NCI-H526 treated with DMSO at 0.1 percent for 48 hours (cell line): Measurements from ENCODE around the gene SPTBN5.

ENCODE experiments used
- DNase-seq: peaks from one replicate; lab custom pipeline; 2025; lab: John Stamatoyannopoulos, UW

The SPTBN5 gene

DNA sequence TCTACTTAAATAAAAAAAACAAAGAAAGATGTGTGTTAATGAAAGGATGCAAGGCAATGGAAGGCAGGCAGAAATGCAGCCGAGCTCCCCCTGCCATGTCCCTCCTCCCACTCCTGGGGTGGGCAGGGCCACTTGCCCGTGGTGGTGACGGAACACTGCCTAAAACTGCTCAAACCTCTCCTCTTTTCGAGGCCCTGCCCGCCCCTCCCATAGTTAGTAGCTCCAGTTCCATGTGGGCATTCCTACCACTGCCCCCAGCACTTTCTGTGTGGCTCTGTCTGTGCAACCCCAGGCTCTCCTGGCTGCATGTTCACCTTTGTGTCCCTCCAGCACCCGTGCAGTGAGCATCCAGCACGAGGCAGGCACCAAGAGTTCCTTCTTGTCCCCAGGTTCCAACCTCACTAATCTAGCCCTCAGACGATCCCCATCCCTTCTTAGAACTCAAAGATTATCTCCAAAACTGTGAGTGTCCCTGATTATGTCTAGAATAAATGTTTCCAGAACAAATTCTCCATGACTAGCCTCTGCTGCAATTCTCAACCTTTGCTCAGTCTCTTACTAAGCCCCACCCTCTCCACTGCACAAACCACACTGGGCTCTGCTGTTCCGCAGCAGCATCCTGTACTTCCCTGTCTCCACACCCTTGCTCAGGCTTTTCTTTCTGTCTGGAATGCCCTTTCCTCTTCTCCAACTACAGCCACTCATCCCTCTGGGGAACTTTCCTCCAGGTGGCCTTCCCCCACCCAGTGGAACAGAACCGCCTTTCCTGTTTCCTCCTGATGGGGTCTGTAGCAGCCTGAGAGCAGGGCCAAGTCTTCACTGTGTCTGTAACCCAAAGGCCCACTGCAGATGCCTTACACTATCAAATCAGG is 32.6 kb upstream of the SPTBN5 start:
- no peak for DNase-seq

DNA sequence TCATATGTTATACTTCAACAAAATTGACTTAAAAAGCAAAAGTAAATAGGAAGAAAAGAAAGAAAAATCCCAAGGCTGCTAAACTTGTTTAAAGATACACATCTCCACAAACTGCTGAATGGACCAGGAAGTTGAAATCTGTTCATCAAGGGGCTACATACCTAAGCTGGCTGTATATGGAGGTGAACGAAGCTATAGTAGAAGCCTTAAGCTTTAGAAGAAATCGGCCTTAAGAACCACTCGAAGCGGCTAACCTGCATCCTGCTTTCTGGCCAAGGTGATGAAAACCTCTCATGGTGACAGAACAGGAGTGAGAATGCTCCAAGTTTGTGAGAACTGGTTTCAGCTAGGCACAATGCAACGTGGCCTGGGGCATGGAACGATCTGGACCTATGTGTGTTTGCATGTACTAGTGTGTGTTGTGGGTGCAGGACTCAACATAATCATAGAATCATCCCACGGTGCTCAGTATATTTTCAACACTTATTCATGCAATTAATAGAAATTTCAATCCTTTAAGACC is 31.3 kb upstream of the SPTBN5 start:
- no peak for DNase-seq

DNA sequence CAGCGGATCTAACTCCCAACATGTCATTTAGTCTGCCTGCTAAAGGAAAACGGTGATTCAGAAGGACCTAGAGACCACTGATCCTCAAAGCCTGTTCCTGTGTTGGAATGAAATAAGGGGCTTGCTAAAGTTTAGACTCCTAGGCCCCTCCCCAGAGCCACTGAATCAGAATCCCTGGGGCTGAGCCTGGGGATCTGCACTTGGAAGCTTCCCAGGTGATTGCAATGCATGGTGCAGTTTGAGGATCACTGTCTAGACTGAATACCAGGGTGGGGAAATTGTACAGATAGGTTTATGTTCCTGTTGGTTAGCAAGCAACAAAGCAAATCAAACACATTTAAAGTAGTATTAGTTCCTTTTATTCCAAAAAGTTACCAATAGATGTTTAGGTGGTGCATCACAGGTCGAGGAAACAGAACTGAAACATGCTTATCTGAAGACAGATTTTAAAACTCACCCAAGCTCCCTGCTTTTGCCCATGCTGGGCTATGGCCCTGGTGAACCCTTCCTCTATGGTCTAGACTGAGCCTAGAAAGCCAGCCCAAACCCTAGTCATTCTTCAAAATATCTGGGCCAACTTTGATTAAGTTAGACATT is 29.6 kb upstream of the SPTBN5 start:
- DNase-seq, result no peak

DNA sequence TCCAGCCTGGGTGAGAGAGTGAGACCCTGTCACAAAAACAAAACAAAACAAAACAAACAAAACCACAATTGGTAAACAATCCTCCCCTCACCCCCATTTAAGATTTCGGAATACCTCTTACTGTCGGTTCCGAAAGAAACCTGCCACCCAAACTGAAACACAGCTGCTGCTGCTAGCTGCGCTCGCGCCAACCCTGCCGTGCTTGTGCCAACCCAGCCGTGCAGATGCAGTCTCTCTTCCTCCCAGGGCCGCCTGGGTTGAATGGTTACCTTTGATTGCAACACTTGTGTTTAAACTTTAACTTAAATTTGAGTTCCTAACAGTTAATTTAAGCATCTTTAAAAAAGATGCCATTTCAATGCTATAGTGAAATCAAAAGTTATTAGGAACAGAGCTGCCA is 28.5 kb upstream of the SPTBN5 start:
- no peak for DNase-seq

DNA sequence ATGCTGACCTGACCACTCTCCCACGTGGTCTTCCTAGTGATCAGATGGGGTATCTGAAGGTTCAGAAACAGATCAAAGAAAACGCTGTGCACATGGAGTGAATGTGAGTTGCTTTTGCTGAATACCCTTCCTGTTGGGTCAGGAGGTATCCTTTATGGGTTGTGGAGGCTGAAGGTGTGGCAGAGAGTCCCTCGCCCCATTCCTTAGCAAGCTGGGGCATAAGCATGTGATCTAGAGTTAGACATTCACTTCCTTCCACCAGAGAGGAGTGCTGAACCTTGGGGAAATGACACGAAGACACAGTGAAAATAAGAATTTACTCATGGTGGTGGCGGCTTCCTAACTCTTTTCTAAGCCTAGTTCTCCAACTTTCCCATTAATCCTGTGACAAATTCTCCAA is 27.8 kb upstream of the SPTBN5 start:
- DNase-seq, result no peak

DNA sequence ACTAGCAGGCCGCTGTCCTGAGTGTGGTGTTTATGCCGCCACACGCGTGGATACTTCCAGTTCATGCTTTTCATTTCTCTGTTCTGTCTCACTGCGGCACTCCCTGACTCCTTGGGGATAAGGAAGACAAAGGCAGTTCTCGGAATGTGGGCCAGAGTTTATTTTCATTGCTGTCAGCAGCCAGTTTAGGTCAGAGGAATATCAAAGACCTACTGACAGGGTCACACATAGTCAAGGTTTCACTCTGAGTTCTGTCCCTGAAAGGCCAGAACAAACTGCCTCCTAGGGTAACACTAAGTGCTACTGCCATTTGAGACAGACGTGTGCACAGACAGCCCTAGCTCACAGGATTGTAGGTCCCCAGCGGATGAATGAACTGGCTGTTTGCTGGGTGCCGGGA is 27.3 kb upstream of the SPTBN5 start:
- DNase-seq, result no peak

DNA sequence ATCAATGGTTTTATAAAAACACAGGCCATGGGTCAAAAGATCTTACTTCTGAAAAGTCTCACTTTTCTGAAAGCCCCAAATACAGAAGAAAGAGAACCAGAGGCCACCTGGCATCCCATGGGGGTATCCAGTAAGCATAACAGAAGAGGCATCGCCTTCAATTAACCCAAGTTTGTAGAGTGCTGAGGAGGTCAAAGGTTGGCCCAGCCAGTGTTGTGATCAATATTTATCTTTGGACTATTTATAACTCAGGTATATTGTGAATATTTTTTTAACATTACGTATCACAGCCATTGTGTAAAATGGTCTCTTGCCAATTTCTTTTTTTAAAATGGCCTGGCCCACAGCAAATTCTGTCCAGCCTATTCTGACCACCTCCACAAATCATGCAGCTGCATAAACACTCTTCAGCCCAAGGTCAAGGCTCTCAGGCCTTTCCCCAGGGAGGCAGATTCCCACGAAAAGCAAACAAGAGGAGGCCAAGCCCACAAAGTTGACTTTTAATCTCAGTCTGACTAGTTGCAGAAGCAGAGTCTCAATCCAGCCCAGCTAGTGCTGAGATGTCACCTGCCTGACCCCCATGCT is 26.2 kb upstream of the SPTBN5 start:
- DNase-seq, result no peak

DNA sequence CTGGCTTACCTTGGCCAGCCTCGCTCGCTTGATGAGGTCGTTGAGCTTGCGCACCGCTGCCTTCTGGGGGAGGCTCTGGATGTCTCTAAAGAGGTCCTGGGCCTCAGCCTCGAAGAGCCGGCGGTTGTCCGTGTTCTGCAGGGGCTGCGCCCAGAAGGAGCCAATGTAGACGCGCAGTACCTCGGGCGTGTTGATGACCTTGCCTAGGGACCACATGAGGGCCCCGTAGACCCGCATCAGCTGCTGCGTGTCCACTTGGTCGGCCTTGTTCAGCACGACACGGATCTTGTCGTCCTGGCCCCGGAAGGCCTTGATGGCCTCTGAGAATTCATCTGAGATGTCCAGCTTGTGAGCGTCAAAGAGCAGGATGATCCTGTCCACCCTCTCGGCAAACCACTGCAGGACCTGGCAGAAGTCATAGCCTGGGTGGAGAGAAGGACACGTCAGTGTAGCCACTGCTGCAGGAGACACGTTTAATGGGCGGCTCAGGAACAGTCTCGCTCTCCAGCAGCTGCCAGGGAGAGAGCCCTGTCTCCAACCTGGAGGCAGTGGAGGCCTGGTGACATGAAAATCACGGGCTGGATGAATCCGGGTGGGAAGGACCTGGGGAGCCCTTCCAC is 25.5 kb upstream of the SPTBN5 start:
- no peak for DNase-seq

DNA sequence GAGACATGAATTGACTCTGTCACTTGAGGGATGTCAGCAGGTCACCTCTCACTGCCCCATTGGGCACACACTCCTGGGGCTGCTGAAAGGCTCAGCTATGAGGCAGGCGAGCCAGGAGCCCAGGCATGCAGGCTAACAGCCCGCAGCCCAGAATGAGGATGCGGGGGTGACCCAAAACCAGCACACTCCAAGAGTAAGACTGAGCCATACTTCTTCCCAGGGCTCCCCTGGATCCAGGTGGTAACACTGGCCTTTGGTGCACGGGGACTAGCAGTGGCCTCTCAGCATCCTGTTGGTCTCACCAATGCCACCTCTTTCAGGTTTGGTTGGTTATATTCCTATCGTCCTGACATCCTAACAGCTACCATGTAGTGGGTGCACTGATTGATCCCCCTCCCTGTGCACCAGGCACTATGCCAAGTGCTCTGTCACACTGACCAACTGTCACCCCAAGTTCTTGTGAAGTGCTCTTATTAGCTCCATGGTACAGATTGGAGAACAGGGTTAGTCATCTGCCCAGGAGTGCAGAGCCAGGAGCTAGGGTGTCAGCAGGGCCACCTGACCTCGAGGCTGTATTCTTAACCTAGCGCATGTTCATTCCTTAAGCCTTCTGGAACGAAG is 24.8 kb upstream of the SPTBN5 start:
- no peak for DNase-seq

DNA sequence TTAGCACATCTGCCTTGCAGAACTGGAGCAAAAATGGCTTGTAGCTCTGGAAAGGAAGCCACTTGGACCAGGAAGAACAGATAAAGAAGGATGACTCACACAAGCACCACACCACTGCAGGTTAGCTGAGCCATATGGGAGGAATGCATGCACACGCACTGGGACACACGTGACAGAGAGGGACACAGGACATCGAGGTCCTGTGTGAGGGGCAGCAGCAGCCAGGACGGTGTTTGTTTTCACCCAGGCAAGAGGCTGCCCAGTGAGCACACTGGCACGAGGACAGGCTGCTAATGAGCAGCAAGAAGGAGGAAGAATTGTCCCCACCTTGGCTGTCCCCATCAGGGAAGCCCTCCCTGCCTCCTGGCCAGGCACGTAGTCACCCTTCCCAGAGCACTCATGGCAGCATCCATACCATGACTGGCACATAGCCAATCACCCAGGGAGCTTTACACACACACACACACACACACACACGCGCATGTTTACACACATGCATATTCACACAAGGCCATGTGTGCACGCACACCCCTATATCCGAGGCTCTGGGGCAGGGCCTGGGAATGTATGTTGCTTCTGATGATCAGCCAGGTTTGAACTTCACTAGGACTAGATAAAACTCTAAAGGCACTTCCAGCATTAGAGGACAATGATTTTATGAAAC is 24.0 kb upstream of the SPTBN5 start:
- DNase-seq, result no peak

DNA sequence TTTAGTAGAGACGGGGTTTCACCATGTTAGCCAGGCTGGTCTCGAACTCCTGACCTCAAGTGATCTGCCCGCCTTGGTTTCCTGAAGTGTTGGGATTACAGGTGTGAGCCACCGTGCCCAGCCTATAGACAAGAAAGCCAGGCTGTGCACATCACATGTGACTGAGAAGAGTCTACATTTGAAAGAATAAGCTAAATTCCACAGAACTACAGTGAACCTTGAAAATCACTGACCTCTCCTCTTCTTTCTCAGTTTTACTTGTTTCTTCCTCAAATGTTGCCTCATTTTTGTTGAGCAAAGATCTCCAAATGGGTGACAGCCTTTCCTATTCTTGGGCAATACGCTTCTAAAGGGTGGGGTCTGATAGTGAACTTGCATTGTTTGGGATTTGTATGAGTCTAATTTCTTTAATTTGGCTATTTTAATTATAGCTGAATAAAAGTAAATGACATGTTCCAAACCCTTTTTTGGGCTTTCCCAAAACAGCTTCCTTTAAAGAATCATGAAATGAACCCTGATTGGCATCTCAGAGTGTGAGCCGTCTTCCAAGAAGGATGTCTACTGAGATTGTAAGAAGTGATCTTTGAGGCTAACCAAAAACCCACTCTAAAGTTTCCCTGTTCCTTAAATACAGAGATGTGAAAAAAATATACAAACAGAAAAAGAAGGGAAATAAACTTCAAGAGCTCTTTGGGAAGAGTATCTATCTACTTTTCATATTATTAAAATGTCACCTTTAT is 21.6 kb upstream of the SPTBN5 start:
- DNase-seq, result no peak

DNA sequence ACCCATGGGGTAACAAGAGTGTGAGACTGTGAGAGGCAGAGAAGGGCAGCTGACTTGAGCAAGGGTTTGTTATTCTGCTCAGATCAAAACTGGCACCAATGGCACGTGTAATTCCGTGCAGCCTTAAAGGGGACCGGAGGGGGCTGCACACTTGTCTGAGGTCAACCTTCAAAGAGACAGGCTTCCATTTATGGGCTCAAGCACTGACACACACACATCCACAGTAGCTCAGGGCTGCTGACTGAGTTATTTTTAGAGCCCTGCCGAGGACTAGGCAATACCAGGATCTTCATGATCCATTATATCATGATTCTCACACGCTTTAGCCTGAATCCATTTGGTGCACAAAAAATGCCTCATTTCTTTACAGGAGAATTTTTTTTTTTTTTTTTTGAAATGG is 20.6 kb upstream of the SPTBN5 start:
- no peak for DNase-seq

DNA sequence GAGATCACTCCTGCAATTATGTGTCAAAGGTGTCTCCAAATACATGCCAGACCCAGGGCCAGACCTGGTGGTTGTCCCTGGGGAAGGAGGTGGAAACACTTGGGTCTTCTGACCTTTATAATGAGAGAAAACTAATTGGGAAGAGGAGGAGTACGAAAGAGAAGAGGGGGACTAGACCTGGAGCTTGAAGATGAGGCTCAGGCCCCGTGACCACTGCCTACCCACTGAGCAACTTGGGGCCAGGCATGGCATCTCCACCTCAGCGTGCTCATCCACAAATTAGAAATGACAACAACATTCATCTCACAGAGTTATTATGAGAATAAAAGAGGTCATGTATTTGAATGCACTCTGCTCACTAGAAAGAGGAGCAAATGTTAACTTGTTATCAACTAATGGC is 19.4 kb upstream of the SPTBN5 start:
- no peak for DNase-seq

DNA sequence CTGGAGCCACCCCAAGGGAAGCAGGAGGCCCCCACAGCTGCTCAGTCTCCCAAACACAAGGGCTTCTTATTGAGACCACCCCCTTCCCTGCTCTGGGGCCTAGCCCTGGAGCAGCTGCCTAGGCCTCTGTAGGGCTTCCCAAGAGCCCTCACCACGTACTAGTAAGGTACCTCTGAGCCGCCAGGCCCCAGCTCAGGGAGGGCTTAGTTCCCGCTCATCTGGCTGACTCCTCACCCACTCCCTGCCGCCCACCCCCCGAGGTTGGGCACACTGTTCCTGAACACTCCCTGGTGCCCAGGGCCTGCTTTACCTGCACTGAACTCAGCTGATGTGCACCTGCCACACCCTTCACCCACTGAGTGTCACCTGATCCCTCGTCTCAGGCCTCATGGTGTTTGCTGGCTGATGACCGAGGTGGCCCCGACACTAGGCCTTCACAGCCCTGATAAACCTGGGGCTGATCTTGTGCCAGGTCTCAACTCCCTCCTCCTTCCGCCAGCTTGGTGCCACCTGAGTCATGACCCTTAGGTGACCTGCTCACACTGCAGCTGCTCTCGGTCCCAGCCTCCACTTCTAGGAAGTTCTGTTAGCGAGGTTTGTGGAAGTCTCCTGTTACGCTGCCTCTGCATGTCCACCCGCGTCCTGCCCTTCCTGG is 18.0 kb upstream of the SPTBN5 start:
- DNase-seq, result no peak

DNA sequence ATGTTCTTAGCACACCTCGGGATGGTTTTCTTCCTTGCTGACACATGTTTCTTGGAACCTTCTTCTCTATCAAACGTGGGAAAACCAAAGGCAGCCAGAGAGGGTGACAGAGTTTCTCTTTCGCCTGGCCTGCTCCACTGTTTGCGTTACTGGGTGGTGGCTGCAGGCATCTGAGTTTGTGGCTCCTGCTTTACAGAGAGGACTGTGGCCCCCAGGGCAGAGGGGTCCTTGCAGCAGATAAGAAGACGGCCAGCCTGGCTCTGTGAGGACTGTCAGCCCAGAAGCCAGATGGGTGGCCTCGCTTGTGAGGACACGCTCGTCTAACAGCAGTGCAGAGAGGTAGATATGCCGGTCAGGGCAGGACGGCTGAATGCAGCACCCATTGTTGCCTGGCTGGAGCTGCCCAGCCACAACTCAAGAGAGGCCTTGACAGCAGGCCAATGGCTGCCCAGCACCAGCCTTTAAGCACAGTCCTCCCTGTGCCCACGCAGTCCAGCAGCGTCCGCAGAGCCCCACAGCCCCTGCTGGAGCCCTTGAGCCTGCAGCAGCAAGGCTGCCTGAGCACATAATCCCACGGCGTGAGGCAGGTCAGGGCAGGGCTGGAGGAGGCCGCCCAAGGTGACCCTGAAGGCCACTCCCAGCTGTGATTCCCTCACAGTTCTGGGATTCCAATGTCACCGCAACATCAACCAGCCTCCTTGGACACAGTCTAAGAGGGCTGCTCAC is 15.0 kb upstream of the SPTBN5 start:
- DNase-seq, result no peak

DNA sequence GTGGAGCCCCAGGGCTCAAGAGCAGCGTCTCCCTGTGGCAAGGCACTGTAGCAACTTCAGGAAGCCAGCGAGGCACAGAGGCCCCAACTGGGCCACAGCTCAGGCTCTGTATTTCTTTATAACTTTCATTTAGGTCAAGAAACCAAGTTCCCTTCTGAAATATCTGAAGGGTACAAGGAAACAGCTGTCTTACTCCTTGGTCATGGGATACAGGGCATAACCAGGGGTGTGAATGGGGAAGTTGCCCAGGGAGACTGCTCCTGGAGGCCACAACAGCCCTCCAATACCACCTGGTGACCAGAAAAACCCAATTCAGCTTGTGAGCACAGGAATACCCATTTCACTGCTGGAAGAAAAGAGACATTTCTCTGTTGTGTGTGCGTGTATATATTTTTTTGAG is 13.3 kb upstream of the SPTBN5 start:
- no peak for DNase-seq

DNA sequence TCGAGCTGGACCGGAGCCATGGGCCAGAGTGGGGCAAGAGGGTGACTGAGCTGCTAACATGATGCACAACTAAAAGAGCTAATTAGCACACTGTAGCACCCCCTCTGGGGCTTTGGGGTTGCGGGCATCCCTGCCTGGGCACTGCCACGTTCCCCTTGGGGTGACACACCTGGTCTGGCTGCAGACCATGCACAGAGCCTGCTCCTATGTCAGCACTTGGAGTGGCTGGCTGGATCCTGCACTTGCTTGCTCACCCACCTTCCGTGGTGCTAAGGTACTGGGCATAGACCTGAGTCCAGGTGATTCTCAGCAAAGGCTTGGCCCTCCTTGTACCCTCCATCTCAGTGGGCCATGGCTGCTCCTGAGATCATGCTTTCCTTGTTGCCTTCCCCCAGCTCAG is 12.8 kb upstream of the SPTBN5 start:
- DNase-seq, result no peak

DNA sequence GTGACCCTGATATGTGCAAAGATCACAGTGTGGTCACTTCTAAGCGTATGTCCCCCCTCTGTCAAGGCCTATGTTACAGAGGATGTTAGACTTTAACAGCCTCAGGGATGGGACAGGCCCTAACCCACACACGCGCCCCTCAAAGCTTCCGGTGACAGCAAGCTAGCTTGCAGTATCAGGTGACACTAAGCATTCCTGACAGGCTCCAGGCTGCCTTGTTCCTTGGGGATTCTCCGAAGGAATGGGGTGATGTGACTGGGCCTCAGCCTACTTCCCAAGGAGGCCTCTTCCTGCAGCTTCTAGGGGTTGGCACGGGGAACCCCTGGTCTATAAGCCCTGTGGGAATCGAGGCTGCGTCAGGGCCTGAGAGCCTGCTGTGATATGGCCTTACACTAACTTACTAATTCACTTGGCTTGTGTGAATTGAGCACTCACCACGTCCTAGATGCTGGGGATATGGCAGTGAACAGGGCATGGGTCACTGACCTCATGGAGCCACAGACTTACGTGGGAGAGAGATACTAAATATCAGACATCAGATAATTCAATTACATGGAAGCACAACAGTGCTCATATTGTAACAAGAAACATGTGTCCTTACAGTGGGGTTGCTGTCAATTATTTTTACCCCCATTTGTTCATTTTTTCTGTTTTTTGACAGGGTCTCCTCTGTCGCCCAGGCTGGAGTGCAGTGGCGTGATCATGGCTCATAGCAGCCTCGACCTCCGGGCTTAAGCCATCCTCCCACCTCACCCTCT is 11.4 kb upstream of the SPTBN5 start:
- no peak for DNase-seq

DNA sequence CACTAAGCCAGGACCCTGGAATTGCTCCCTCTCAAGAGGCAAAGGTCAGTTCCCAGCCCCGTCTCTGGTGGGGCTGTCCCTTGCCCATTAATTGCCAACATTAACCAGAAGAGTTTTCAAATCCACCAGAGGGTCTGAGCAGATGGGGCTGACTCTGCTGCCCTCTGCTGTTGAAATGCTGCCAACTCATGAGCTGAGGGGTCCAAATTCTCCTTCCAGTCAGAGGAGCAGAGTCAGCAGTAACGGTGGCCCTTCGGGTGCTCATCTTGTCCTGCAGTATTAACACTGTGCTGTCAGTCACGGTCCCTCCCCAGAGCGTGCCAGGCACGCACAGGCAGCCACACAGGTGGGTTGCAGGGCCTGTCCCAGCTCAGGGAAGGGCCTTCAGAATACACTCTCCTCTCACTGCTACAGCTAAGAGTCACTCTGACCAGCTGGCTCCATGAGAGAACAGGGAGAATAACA is 10.7 kb upstream of the SPTBN5 start:
- peak; percentile 30 for DNase-seq
